Liver (tissue), 9 donors: ENCODE measurements around the gene CDKL5. TPM values are rescaled to one million over a fixed set of nuclear protein-coding genes. Genes with fewer than 3 reads are reported as not detected.

Experiments used
- DNase-seq: peaks from one replicate; pipeline ENCODE4 v3.0.0-alpha.2; 2017; ENCODE audit warnings: low spot score
- H3K27ac ChIP-seq, 2 donors: one replicate each; pipeline ENCODE4 v1.7.0; 2013; ENCODE audit warnings: inconsistent platforms in 2 of 2, low read length in 2 of 2, control low read depth in 1 of 2, low read depth in 1 of 2, mild to moderate bottlenecking in 1 of 2
- H3K27me3 ChIP-seq, 4 donors: one replicate each; pipeline versions ENCODE4 v1.6.1 to v1.7.0; 2013; ENCODE audit warnings: low read length in 3 of 4, inconsistent platforms in 1 of 4, mild to moderate bottlenecking in 1 of 4, moderate library complexity in 1 of 4; ENCODE audit not compliant: control insufficient read depth in 4 of 4, insufficient read depth in 4 of 4
- H3K36me3 ChIP-seq, 4 donors: one replicate each; pipeline versions ENCODE4 v1.6.1 to v1.7.0; 2013; ENCODE audit warnings: low read length in 3 of 4, mild to moderate bottlenecking in 3 of 4, low read depth in 1 of 4, moderate library complexity in 1 of 4; ENCODE audit not compliant: control insufficient read depth in 4 of 4, insufficient read depth in 3 of 4
- H3K4me1 ChIP-seq, 4 donors: one replicate each; pipeline versions ENCODE4 v1.6.1 to v1.7.0; 2013; ENCODE audit warnings: low read length in 3 of 4, mild to moderate bottlenecking in 3 of 4, moderate library complexity in 1 of 4; ENCODE audit not compliant: control insufficient read depth in 4 of 4, insufficient read depth in 4 of 4
- H3K4me3 ChIP-seq, 3 donors: one replicate each; pipeline versions ENCODE4 v1.6.1 to v1.7.0; 2013; ENCODE audit warnings: low read length in 3 of 3, control low read depth in 1 of 3, low read depth in 1 of 3, mild to moderate bottlenecking in 1 of 3
- H3K9ac ChIP-seq, 2 donors: one replicate each; pipeline ENCODE4 v1.7.0; 2013; ENCODE audit warnings: low read length in 2 of 2, mild to moderate bottlenecking in 2 of 2, moderate library complexity in 2 of 2, control low read depth in 1 of 2, low read depth in 1 of 2
- H3K9me3 ChIP-seq, 4 donors: one replicate each; pipeline versions ENCODE4 v1.6.1 to v1.7.0; 2013; ENCODE audit warnings: low read length in 3 of 4; ENCODE audit not compliant: control insufficient read depth in 4 of 4
- EGR1 ChIP-seq, 2 donors: IDR thresholded peaks; 2 replicates each; pipeline ENCODE4 v1.6.1; 2016 to 2018; ENCODE audit warnings: antibody characterized with exemption in 2 of 2, low read depth in 2 of 2
- FOXA1 ChIP-seq: IDR thresholded peaks from 2 replicates; pipeline ENCODE4 v1.6.1; 2016; ENCODE audit warnings: antibody characterized with exemption
- GABPA ChIP-seq, 2 donors: IDR thresholded peaks in 1 of 2; conservative IDR thresholded peaks in 1 of 2; 2 replicates each; pipeline ENCODE4 v1.6.1; 2016; ENCODE audit warnings: antibody characterized with exemption in 2 of 2, mild to moderate bottlenecking in 1 of 2, moderate library complexity in 1 of 2
- HNF4A ChIP-seq, 2 donors: conservative IDR thresholded peaks; 2 replicates each; pipeline ENCODE4 v1.6.1; 2016; ENCODE audit warnings: antibody characterized with exemption in 2 of 2, mild to moderate bottlenecking in 2 of 2
- HNF4G ChIP-seq: IDR thresholded peaks from 2 replicates; pipeline ENCODE4 v1.6.1; 2016; ENCODE audit warnings: antibody characterized with exemption
- JUND ChIP-seq, 2 donors: IDR thresholded peaks; 2 replicates each; pipeline ENCODE4 v1.6.1; 2016; ENCODE audit warnings: antibody characterized with exemption in 2 of 2
- NR2F2 ChIP-seq: IDR thresholded peaks from 2 replicates; pipeline ENCODE4 v1.6.1; 2016; ENCODE audit warnings: antibody characterized with exemption
- RXRA ChIP-seq, 2 donors: IDR thresholded peaks; 2 replicates each; pipeline ENCODE4 v1.6.1; 2017 to 2018; ENCODE audit warnings: antibody characterized with exemption in 2 of 2, mild to moderate bottlenecking in 1 of 2
- SP1 ChIP-seq: IDR thresholded peaks from 2 replicates; pipeline ENCODE4 v1.6.1; 2018; ENCODE audit warnings: antibody characterized with exemption, mild to moderate bottlenecking
- TAF1 ChIP-seq: conservative IDR thresholded peaks from 2 replicates; pipeline ENCODE4 v1.6.1; 2016; ENCODE audit warnings: antibody characterized with exemption, mild to moderate bottlenecking
- YY1 ChIP-seq: IDR thresholded peaks from 2 replicates; pipeline ENCODE4 v1.6.1; 2016; ENCODE audit warnings: antibody characterized with exemption, mild to moderate bottlenecking
- whole genome bisulfite sequencing: extraction: QIAGEN DNeasy Blood & Tissue Kit; methylation state at CpG from one replicate; pipeline ENCODE4 v1.1.7; 2013; 5-methylcytosine and 5-hydroxymethylcytosine counted together
- polyA plus RNA-seq, 2 donors: library from polyadenylated mRNA; stranded (reverse) in 1 of 2; unstranded in 1 of 2; fragments of 200-250 nt in 1 of 2; fragments of >200 nt in 1 of 2; fragmentation: Nextera tagmentation in 1 of 2; extraction: Ambion mirVana in 1 of 2; gene quantifications; one replicate each; pipeline versions ENCODE4 v1.2.1 to v1.2.3, GENCODE V29; 2013 to 2015
- total RNA-seq, 2 donors: library from RNA; depleted of rRNA; stranded (reverse); fragments of >200 nt; gene quantifications; one replicate each; pipeline ENCODE4 v1.2.3, GENCODE V29; 2014
- TF ChIP-seq, protein P1 (sequence below): IDR thresholded peaks from 2 replicates; pipeline ENCODE4 v1.6.1; 2016; ENCODE audit warnings: antibody characterized with exemption, mild to moderate bottlenecking
- TF ChIP-seq, protein P2 (sequence below): IDR thresholded peaks from 2 replicates; pipeline ENCODE4 v1.6.1; 2016; ENCODE audit warnings: antibody characterized with exemption
- TF ChIP-seq, protein P3 (sequence below): fragments of 150-350 bp; IDR thresholded peaks from 2 replicates; pipeline ENCODE4 v1.5.1; 2017; ENCODE audit warnings: improper control_type of control experiment, low read depth, low read length; ENCODE audit not compliant: missing input control
- TF ChIP-seq, protein P4 (sequence below): IDR thresholded peaks from 2 replicates; pipeline ENCODE4 v1.6.1; 2016; ENCODE audit warnings: antibody characterized with exemption
- TF ChIP-seq, protein P5 (sequence below): IDR thresholded peaks from 2 replicates; pipeline ENCODE4 v1.6.1; 2016; ENCODE audit warnings: antibody characterized with exemption
- donor health status: healthy.
- donor health status: healthy.
- donor health status: healthy.
- donor health status: healthy.
- donor health status: healthy.

Gene CDKL5
- total and polyA plus RNA-seq, 4 donors: 0.59 to 3.3 (median 2.0) TPM

DNA sequence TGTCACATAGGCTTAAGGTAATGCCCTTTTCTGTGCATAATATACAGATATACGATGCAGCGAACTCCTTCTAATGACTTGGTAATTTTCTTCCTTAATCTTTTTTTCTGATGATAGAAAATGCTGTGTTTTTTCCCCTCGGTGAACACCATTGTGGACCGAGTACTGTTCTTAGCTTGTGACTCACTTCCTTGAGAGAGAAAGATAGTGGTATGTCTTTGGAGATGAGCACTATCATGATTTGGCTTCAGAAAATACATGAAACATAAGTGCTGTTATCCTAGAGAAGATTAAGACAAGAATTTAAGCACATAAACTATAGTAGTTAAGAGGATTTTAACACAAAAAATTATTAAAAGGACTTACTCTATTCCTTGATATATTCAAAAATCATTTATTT lies 182.6 kb downstream of the CDKL5 start:
- WGBS: 90% methylated on average over 4 of the region's 4 CpGs
- no peak for DNase-seq
- no peaks in the 10 kb centered on the region for H3K27me3 ChIP-seq

More for the DNA sequence above, 182.6 kb downstream of the CDKL5 start:
- peaks cover 0 to 7% (median 6%) of the 10 kb centered on the region in 4 donors for H3K36me3 ChIP-seq
- H3K9me3 ChIP-seq: no peaks in the 10 kb centered on the region
- H3K4me3 ChIP-seq: no peak overlapping the region
- TF ChIP-seq TAF1 (no peak), NR2F2 (no peak), FOXA1 (no peak), YY1 (no peak), EGR1 (IDR thresholded peaks at IDR 0.05; ENCODE audit: low read depth in 2 of 2) (no peak), RXRA (IDR thresholded peaks at IDR 0.05) (no peak), HNF4G (no peak), GABPA (IDR thresholded peaks at IDR 0.05 in 1 of 2, conservative IDR thresholded peaks at IDR 0.05 in 1 of 2) (no peak), HNF4A (conservative IDR thresholded peaks at IDR 0.05) (no peak), JUND (IDR thresholded peaks at IDR 0.05) (no peak), SP1 (no peak)
- TF ChIP-seq, protein P1, sequence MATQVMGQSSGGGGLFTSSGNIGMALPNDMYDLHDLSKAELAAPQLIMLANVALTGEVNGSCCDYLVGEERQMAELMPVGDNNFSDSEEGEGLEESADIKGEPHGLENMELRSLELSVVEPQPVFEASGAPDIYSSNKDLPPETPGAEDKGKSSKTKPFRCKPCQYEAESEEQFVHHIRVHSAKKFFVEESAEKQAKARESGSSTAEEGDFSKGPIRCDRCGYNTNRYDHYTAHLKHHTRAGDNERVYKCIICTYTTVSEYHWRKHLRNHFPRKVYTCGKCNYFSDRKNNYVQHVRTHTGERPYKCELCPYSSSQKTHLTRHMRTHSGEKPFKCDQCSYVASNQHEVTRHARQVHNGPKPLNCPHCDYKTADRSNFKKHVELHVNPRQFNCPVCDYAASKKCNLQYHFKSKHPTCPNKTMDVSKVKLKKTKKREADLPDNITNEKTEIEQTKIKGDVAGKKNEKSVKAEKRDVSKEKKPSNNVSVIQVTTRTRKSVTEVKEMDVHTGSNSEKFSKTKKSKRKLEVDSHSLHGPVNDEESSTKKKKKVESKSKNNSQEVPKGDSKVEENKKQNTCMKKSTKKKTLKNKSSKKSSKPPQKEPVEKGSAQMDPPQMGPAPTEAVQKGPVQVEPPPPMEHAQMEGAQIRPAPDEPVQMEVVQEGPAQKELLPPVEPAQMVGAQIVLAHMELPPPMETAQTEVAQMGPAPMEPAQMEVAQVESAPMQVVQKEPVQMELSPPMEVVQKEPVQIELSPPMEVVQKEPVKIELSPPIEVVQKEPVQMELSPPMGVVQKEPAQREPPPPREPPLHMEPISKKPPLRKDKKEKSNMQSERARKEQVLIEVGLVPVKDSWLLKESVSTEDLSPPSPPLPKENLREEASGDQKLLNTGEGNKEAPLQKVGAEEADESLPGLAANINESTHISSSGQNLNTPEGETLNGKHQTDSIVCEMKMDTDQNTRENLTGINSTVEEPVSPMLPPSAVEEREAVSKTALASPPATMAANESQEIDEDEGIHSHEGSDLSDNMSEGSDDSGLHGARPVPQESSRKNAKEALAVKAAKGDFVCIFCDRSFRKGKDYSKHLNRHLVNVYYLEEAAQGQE: no peak
- TF ChIP-seq, protein P2, sequence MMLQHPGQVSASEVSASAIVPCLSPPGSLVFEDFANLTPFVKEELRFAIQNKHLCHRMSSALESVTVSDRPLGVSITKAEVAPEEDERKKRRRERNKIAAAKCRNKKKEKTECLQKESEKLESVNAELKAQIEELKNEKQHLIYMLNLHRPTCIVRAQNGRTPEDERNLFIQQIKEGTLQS: no peak
- TF ChIP-seq, protein P3, sequence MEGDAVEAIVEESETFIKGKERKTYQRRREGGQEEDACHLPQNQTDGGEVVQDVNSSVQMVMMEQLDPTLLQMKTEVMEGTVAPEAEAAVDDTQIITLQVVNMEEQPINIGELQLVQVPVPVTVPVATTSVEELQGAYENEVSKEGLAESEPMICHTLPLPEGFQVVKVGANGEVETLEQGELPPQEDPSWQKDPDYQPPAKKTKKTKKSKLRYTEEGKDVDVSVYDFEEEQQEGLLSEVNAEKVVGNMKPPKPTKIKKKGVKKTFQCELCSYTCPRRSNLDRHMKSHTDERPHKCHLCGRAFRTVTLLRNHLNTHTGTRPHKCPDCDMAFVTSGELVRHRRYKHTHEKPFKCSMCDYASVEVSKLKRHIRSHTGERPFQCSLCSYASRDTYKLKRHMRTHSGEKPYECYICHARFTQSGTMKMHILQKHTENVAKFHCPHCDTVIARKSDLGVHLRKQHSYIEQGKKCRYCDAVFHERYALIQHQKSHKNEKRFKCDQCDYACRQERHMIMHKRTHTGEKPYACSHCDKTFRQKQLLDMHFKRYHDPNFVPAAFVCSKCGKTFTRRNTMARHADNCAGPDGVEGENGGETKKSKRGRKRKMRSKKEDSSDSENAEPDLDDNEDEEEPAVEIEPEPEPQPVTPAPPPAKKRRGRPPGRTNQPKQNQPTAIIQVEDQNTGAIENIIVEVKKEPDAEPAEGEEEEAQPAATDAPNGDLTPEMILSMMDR: no peak
- TF ChIP-seq, protein P4, sequence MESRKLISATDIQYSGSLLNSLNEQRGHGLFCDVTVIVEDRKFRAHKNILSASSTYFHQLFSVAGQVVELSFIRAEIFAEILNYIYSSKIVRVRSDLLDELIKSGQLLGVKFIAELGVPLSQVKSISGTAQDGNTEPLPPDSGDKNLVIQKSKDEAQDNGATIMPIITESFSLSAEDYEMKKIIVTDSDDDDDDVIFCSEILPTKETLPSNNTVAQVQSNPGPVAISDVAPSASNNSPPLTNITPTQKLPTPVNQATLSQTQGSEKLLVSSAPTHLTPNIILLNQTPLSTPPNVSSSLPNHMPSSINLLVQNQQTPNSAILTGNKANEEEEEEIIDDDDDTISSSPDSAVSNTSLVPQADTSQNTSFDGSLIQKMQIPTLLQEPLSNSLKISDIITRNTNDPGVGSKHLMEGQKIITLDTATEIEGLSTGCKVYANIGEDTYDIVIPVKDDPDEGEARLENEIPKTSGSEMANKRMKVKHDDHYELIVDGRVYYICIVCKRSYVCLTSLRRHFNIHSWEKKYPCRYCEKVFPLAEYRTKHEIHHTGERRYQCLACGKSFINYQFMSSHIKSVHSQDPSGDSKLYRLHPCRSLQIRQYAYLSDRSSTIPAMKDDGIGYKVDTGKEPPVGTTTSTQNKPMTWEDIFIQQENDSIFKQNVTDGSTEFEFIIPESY: no peak
- TF ChIP-seq, protein P5, sequence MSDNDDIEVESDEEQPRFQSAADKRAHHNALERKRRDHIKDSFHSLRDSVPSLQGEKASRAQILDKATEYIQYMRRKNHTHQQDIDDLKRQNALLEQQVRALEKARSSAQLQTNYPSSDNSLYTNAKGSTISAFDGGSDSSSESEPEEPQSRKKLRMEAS: no peak
- H3K4me1 ChIP-seq: no peaks in the 10 kb centered on the region
- H3K27ac ChIP-seq: no peak overlapping the region
- H3K9ac ChIP-seq: no peak overlapping the region
